Measurements from ENCODE around the gene OXA1L.

OXA1L gene

DNA sequence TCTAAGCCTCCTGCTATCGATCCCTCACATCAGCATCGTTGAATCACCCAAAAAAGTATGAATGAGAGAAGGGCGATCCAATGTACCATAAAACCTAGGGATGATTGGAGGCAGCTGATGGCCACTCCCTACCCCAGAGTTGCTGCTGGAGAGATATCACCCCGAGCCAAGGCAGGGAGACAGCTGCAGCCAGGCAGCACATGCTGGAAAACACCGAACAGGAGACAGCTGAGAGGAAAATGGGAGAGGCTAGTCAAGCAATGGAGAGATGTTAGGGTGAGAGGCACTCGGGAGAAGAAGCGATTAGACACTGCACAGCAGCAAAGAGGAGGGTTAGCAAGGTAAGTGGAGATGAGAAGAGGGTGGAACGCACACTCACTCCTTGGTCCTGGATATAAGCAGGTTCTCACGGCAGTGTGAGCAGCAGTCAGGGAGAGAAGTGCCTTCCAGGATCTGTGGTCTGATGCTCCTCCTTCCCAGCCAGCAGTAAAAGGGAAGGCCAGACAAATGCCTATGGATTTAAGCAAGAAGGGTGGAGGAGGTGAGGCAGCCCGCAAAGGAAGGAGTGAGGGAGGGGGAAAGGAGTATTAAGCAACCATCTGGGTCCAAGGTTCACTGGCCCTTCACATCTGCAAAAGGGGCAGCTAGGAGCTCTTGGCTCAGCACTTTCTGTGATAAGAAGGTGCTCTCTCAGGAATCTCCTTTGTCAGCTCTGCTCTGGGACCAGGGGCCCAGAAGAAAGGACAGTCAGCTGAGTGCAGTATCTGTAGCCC is 48.6 kb downstream of the OXA1L start, which contains the start of gene SLC7A7:
Gene SLC7A7, minus strand, starts transcription at position 495 of the 773 bp plus-strand sequence. CDS start 2,037 bp downstream, outside the sequence.
- TF ChIP-seq, protein P1, sequence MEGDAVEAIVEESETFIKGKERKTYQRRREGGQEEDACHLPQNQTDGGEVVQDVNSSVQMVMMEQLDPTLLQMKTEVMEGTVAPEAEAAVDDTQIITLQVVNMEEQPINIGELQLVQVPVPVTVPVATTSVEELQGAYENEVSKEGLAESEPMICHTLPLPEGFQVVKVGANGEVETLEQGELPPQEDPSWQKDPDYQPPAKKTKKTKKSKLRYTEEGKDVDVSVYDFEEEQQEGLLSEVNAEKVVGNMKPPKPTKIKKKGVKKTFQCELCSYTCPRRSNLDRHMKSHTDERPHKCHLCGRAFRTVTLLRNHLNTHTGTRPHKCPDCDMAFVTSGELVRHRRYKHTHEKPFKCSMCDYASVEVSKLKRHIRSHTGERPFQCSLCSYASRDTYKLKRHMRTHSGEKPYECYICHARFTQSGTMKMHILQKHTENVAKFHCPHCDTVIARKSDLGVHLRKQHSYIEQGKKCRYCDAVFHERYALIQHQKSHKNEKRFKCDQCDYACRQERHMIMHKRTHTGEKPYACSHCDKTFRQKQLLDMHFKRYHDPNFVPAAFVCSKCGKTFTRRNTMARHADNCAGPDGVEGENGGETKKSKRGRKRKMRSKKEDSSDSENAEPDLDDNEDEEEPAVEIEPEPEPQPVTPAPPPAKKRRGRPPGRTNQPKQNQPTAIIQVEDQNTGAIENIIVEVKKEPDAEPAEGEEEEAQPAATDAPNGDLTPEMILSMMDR (conservative IDR thresholded peaks at IDR 0.05), result no peak
- H3K27ac ChIP-seq, result no peak within 1 kb of the TSS

DNA sequence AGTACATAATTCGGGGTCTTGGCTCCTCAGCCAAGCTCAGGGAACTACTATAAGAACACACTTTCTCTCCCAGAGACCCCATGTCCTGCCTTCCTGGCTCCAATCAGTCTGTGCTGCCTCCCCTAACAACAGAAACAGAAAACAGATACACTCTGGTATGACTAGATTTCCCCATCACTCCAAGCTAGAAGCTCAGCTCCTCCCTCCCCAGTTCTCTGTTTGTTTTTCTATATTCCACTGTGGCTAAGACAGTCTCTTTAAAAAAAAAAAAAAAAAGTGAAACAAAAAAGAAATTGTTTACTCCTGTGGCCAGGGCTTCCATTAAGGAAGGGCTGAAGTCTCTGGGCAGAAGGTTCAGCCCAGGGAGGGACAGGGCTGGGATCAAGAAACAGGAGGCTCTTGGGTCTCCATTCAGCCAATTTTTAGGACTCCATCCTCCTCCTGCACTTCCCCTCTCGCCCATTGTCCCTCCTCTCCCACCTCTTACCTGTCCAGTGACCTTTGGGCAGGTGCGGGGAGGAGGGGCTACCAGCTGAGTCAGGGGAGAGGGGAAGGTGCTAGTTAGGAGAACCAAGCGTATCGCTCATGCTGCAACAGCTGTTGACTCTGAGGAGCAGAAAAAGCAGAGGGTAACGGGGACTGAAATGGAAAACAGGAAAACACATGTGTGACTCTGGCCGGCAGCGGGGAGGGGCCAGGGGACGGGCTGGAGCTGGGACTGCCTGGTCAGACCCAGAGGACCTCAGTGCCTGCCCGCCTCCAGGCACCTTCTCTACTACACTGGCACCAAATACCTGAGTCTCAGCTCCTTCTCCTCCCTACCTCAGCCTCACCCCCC is 52.9 kb downstream of the OXA1L start:
- TF ChIP-seq, protein P1 (conservative IDR thresholded peaks at IDR 0.05), result no peak
- no peak overlapping the region for H3K27ac ChIP-seq

DNA sequence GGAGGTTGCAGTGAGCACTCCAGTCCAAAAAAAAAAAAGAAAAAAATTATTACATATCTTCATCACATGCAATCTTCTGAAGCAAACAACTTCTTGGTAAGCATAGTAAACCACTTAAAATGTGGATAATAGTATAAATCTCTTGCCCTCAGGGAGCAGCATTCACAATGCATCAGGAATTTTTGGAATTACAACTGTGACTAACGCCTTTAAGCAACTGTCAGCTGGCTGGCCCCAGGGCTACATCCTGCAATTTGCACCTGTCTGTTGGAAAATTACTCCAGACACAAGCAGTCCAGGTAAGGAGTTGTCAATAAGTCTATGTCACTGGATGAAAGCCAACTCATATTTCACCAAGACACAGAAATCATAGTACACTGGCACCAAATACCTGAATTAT is 54.2 kb downstream of the OXA1L start:
- TF ChIP-seq, protein P1 (conservative IDR thresholded peaks at IDR 0.05), result no peak
- H3K27ac ChIP-seq, result no peak overlapping the region

DNA sequence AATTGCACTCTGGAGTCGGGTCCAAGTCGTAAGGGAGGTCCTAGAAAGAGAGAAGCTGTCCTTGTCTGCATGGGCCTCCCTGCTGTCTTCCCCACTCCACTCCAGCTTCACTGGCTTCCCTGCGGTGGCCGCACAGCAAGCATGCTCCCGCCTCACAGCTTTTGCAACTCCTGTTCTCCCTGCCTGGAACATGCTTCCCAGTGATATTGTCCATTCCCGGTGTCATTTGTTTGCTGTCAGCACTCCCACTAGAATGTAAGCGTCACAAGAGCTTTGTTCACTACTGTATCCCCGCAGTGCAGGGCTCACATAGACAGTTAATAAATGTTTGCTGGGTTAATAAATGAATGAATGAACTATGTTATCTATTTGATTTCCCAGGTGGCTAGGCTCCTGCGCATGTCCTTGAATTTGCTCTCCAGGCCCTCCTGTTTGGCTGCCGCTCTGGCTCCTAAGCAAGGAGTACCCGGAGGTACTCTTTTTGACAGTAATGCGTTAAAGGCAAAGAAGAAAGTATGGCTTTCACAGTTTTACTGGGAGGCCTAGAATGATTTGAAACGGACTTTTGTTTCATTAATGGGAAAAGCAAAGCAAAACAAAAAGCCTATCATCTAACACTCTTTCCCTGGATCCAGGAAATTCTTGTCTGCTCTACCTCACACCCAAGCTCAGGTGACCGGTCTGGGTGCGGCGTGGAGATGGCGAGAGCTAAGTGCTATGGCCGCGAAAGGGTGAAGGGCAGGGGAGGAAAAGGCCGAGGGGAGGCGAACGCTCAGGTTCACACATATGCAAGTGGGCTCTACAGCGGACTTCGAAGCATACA is 54.9 kb downstream of the OXA1L start:
- no peak overlapping the region for H3K27ac ChIP-seq
- TF ChIP-seq, protein P1 (conservative IDR thresholded peaks at IDR 0.05), result no peak

DNA sequence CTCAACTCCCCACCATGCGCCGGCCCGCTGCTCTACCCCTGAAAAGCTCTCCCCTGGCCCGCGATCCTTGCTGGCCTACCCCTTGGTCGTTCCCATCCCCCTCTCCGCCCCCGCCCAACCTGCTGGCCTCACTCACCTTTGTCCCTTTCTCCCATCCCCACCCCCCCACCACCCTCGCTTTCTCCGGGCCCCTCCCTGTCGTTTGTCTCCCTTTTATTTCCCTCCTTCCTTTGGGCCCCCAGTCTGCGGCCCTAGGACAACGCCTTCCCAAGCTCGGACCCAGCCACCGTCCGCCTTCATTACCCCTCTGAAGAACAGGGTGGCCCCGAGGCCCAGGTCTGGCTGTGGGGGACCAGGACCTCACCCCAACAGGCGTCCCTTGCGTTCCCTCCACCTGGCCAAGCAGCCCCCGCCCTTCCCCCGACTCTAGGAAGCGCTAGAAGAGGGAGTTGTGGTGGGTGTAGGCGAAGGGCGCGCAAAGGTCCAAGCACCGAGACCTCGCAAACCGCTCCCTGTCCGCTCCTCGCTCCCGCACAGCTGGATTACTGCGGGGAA is 55.6 kb downstream of the OXA1L start:
- TF ChIP-seq, protein P1 (conservative IDR thresholded peaks at IDR 0.05), result no peak

More for the DNA sequence above, 55.6 kb downstream of the OXA1L start:
- no peak overlapping the region for H3K27ac ChIP-seq

Data from VCaP (cell line).